GM12878 (cell line): ENCODE measurements around the gene LRRC23. TPM values are rescaled to one million over a fixed set of nuclear protein-coding genes. Genes with fewer than 3 reads are reported as not detected.

ENCODE experiments used
- ATAC-seq: fragments of 200-7000 bp; cut with Tn5 transposase; 3 replicates; pipeline ENCODE4 v1.9.1; 2020; ENCODE audit warnings: mild to moderate bottlenecking, moderate library complexity
- BruUV-seq: library from RNA; stranded (reverse); fragments of 400-500 nt; replicated peaks from 2 replicates; lab custom pipeline; 2021; lab: Mats Ljungman, UMichigan
- CTCF ChIA-PET: fragments of 300-600 bp; sonication (Branson Sonifier 250); formaldehyde crosslinking; extraction: SDS; loops from one replicate; lab custom pipeline; 2021; ENCODE audit warnings: inconsistent platforms; lab: Yijun Ruan, JAX
- POLR2A ChIA-PET: fragments of 350-600 bp; formaldehyde crosslinking; extraction: SDS; loops from one replicate; lab custom pipeline; 2021; ENCODE audit warnings: inconsistent platforms; lab: Charles Lee
- RAD21 ChIA-PET: fragments of 300-600 bp; sonication (Branson Sonifier 250); formaldehyde crosslinking; loops from one replicate; lab custom pipeline; 2023; ENCODE audit warnings: antibody characterized with exemption; ENCODE audit not compliant: unreplicated experiment; lab: Charles Lee
- SMC1A ChIA-PET: fragments of 300-600 bp; sonication (Branson Sonifier 250); formaldehyde crosslinking; loops from one replicate; lab custom pipeline; 2023; ENCODE audit not compliant: unreplicated experiment, uncharacterized antibody; lab: Charles Lee
- DNase-seq: peaks from one replicate; pipeline ENCODE4 v3.0.0-alpha.2; 2011; ENCODE audit warnings: low read depth, low spot score
- FAIRE-seq: peaks from 3 replicates; lab custom pipeline; 2011; peaks lifted over from hg19 to GRCh38; lab: Jason Lieb, UNC
- H2AFZ ChIP-seq: 2 replicates; pipeline ENCODE4 v1.6.0; 2011; ENCODE audit warnings: low read depth, low read length, control low read depth; ENCODE audit not compliant: control insufficient read depth
- H3K27ac ChIP-seq: 2 replicates; pipeline ENCODE4 v1.5.1; 2011; ENCODE audit warnings: control low read depth; ENCODE audit not compliant: control insufficient read depth, insufficient read depth
- H3K27me3 ChIP-seq, 2 experiments: replicated peaks in 1 of 2; 2 replicates each; pipeline versions ENCODE4 v1.6.0 to v1.6.1; 2011; ENCODE audit warnings: low read length in 1 of 2; ENCODE audit not compliant: control insufficient read depth in 2 of 2, insufficient read depth in 2 of 2
- H3K36me3 ChIP-seq, 2 experiments: 2 replicates each; pipeline ENCODE4 v1.5.1; 2011; ENCODE audit warnings: low read length in 1 of 2; ENCODE audit not compliant: control insufficient read depth in 2 of 2, insufficient read depth in 2 of 2
- H3K4me1 ChIP-seq: 2 replicates; pipeline ENCODE4 v1.6.1; 2011; ENCODE audit warnings: mild to moderate bottlenecking, low read length, moderate library complexity, mixed read lengths; ENCODE audit not compliant: control insufficient read depth, insufficient read depth
- H3K4me2 ChIP-seq: 2 replicates; pipeline ENCODE4 v1.6.0; 2011; ENCODE audit warnings: control low read depth; ENCODE audit not compliant: control insufficient read depth, insufficient read depth
- H3K4me3 ChIP-seq: fragments of 200-600 bp; sonication (generic); 2 replicates; pipeline ENCODE4 v1.5.1; 2016
- H3K79me2 ChIP-seq: 2 replicates; pipeline ENCODE4 v1.6.0; 2011; ENCODE audit warnings: low read length; ENCODE audit not compliant: control insufficient read depth, insufficient read depth
- H3K9ac ChIP-seq: 2 replicates; pipeline ENCODE4 v1.8.0; 2011; ENCODE audit warnings: low read length, control low read depth, mixed read lengths; ENCODE audit not compliant: control insufficient read depth, insufficient read depth
- H3K9me3 ChIP-seq: replicated peaks from 3 replicates; pipeline ENCODE4 v1.5.1; 2011; ENCODE audit warnings: mild to moderate bottlenecking, low read length; ENCODE audit not compliant: control insufficient read depth, insufficient read depth
- H4K20me1 ChIP-seq: 2 replicates; pipeline ENCODE4 v1.6.0; 2011; ENCODE audit not compliant: control insufficient read depth, insufficient read depth
- BACH1 ChIP-seq: fragments of 450-650 bp; IDR thresholded peaks from 2 replicates; pipeline ENCODE4 v1.6.1; 2017; ENCODE audit warnings: mild to moderate bottlenecking, borderline replicate concordance
- FOS ChIP-seq: IDR thresholded peaks from 3 replicates; pipeline ENCODE4 v1.6.1; 2011; ENCODE audit warnings: borderline replicate concordance; ENCODE audit not compliant: insufficient read length; ENCODE audit errors: extremely low read depth
- PBX3 ChIP-seq: IDR thresholded peaks from 2 replicates; pipeline ENCODE4 v1.6.1; 2011; ENCODE audit warnings: mild to moderate bottlenecking, low read depth, low read length, moderate library complexity; ENCODE audit not compliant: insufficient replicate concordance
- PML ChIP-seq: IDR thresholded peaks from 2 replicates; pipeline ENCODE4 v1.6.1; 2012; ENCODE audit warnings: low read length, inconsistent platforms
- POLR2A ChIP-seq: IDR thresholded peaks from 2 replicates; pipeline ENCODE4 v1.6.1; 2011; ENCODE audit warnings: low read depth, mild to moderate bottlenecking, low read length
- POU2F2 ChIP-seq: IDR thresholded peaks from 3 replicates; pipeline ENCODE4 v1.6.1; 2011; ENCODE audit warnings: low read depth, mild to moderate bottlenecking, low read length, borderline replicate concordance
- SMAD5 ChIP-seq: IDR thresholded peaks from 2 replicates; pipeline ENCODE4 v1.6.1; 2016; ENCODE audit warnings: antibody characterized with exemption, low read depth
- SMARCA5 ChIP-seq: fragments of 450-650 bp; IDR thresholded peaks from 2 replicates; pipeline ENCODE4 v1.6.1; 2017; ENCODE audit warnings: mild to moderate bottlenecking
- ZBTB33 ChIP-seq: fragments of 450-650 bp; IDR thresholded peaks from 2 replicates; pipeline ENCODE4 v1.6.1; 2017; ENCODE audit warnings: mild to moderate bottlenecking
- WGBS: methylation state at CpG from one replicate; pipeline ENCODE4 v1.1.6; 2016; ENCODE audit warnings: low lambda C conversion rate; ENCODE audit not compliant: insufficient replicate concordance, insufficient coverage; ENCODE audit errors: missing lambda C conversion rate; 5-methylcytosine and 5-hydroxymethylcytosine counted together
- in situ Hi-C: fragments of 300-500 bp; cut with MboI; formaldehyde crosslinking; loops from 9 replicates; pipeline ENCODE4 v1.14.3; 2018; ENCODE audit warnings: mixed read lengths
- intact Hi-C: fragments of 100-400 bp; cut with micrococcal nuclease; formaldehyde crosslinking; loops from one replicate; pipeline ENCODE4 v1.14.2; 2022; ENCODE audit not compliant: unreplicated experiment
- polyA plus RNA-seq, 11 experiments: library from polyadenylated mRNA; depleted of rRNA in 4 of 11; unstranded in 6 of 11; stranded (reverse) in 5 of 11; fragments of >200 nt; fragmentation: Nextera tagmentation in 4 of 11; fragmentation: Illumina TruSeq in 1 of 11; extraction: Ambion mirVana in 4 of 11; extraction: Trizol in 1 of 11; gene quantifications; 1 replicate in 1 of 11; 2 replicates in 10 of 11; pipeline versions ENCODE4 v1.2.1 to v1.2.3, GENCODE V29; 2011 to 2016; ENCODE audit warnings: inconsistent platforms in 2 of 11, missing spikeins in 2 of 11, low read depth in 1 of 11
- total RNA-seq, 4 experiments: library from RNA; depleted of rRNA in 3 of 4; stranded (reverse); fragments of >200 nt in 3 of 4; fragmentation: Illumina TruSeq in 1 of 4; extraction: Trizol in 1 of 4; gene quantifications; 2 replicates each; pipeline versions ENCODE4 v1.2.1 to v1.2.3, GENCODE V29; 2013 to 2021
- TF ChIP-seq, protein P1 (sequence below), 3 experiments: IDR thresholded peaks in 2 of 3; conservative IDR thresholded peaks in 1 of 3; 2 replicates each; pipeline ENCODE4 v1.5.1; 2011; ENCODE audit warnings: low read depth in 3 of 3, low read length in 3 of 3, mild to moderate bottlenecking in 3 of 3, control low read depth in 2 of 3, moderate library complexity in 2 of 3, inconsistent platforms in 1 of 3, mixed read lengths in 1 of 3; ENCODE audit not compliant: control insufficient read depth in 2 of 3, insufficient read depth in 1 of 3; ENCODE audit errors: extremely low read depth in 1 of 3
- TF ChIP-seq, protein P2 (sequence below): fragments of 450-650 bp; conservative IDR thresholded peaks from 2 replicates; pipeline ENCODE4 v1.6.1; 2017; ENCODE audit warnings: mild to moderate bottlenecking, moderate library complexity
- TF ChIP-seq, protein P3 (sequence below): IDR thresholded peaks from 2 replicates; pipeline ENCODE4 v1.6.1; 2011; ENCODE audit warnings: borderline replicate concordance, low read depth, mild to moderate bottlenecking, moderate library complexity, mixed read lengths, low read length; ENCODE audit not compliant: insufficient read depth; ENCODE audit errors: extremely low read length

LRRC23 gene
- total and polyA plus RNA-seq, 10 of the 15 experiments (the other 5 are each of a cell fraction or from before 2014, with no cell fraction given), result 1.4 to 6.9 (median 3.4) TPM

- peak overlapping the region; percentile 73 for H3K9ac ChIP-seq
- H3K27ac ChIP-seq, result peak overlapping the region; percentile 36
- ChIA-PET RAD21 (interaction anchor here (0.6 to 5.3 kb wide), 22 partner anchors 10 to 240 kb away, joined by 3 to 41 read pairs (median 4); partner anchors contain the start of genes C12orf57, CDCA3, LRRC23 and MLF2), SMC1A (interaction anchor here (0.7 to 4.5 kb wide), 12 partner anchors 9 to 119 kb away, joined by 3 to 41 read pairs (median 4); partner anchors contain the start of genes C12orf57, CDCA3, MLF2 and RNU7-1), POLR2A (interaction anchor here (0.6 to 5.0 kb wide), 23 partner anchors 9 to 183 kb away, joined by 3 to 52 read pairs (median 4); partner anchors contain the start of genes C12orf57, CDCA3, COPS7A and ENO2), CTCF (interaction anchor here (0.6 to 9.5 kb wide), 44 partner anchors 9 to 240 kb away, joined by 3 to 173 read pairs (median 5); partner anchors contain the start of genes C12orf57, C1R, C1RL and CDCA3)
- H4K20me1 ChIP-seq, result peaks cover 16% of the 10 kb centered on the region
- peak overlapping the region; percentile 82 for H3K4me3 ChIP-seq
- BruUV-seq, result TSS peak; percentile 64
- H2AFZ ChIP-seq, result no peak overlapping the region
- DNase-seq (peak; percentile 26), FAIRE-seq (peak; percentile 49), ATAC-seq (peak; percentile 71)
- peak overlapping the region; percentile 100 for H3K4me2 ChIP-seq
- peaks cover 30% of the 10 kb centered on the region for H3K4me1 ChIP-seq
- intact Hi-C loops, result loop anchor here (1.0 kb wide), 1 partner anchor 19 kb away; no protein-coding TSS in a partner anchor
- in situ Hi-C loops, result no loop called here
- 3% methylated on average over 36 of the region's 40 CpGs for WGBS
- no peaks in the 10 kb centered on the region for H3K9me3 ChIP-seq
- H3K79me2 ChIP-seq, result peaks cover 37% of the 10 kb centered on the region
- no peaks in the 10 kb centered on the region for H3K27me3 ChIP-seq
- H3K36me3 ChIP-seq, result peaks cover 20 to 31% of the 10 kb centered on the region in 2 experiments
- TF ChIP-seq SMARCA5 (no peak), BACH1 (peak; percentile 68), POLR2A (peak; percentile 81), FOS (no peak), SMAD5 (peak; percentile 3; the same call in 1 of the 2 replicates), PML (peak; percentile 63), ZBTB33 (no peak), POU2F2 (peak; percentile 52; the same call in 1 of the 3 replicates), PBX3 (no peak)
- TF ChIP-seq, protein P1, sequence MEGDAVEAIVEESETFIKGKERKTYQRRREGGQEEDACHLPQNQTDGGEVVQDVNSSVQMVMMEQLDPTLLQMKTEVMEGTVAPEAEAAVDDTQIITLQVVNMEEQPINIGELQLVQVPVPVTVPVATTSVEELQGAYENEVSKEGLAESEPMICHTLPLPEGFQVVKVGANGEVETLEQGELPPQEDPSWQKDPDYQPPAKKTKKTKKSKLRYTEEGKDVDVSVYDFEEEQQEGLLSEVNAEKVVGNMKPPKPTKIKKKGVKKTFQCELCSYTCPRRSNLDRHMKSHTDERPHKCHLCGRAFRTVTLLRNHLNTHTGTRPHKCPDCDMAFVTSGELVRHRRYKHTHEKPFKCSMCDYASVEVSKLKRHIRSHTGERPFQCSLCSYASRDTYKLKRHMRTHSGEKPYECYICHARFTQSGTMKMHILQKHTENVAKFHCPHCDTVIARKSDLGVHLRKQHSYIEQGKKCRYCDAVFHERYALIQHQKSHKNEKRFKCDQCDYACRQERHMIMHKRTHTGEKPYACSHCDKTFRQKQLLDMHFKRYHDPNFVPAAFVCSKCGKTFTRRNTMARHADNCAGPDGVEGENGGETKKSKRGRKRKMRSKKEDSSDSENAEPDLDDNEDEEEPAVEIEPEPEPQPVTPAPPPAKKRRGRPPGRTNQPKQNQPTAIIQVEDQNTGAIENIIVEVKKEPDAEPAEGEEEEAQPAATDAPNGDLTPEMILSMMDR (IDR thresholded peaks at IDR 0.05 in 2 of 3, conservative IDR thresholded peaks at IDR 0.05 in 1 of 3; ENCODE audit: control insufficient read depth in 2 of 3, extremely low read depth in 1 of 3, insufficient read depth in 1 of 3, low read depth in 3 of 3, low read length in 3 of 3), result peak; percentile 92 to 99 (median 95)
- TF ChIP-seq, protein P2, sequence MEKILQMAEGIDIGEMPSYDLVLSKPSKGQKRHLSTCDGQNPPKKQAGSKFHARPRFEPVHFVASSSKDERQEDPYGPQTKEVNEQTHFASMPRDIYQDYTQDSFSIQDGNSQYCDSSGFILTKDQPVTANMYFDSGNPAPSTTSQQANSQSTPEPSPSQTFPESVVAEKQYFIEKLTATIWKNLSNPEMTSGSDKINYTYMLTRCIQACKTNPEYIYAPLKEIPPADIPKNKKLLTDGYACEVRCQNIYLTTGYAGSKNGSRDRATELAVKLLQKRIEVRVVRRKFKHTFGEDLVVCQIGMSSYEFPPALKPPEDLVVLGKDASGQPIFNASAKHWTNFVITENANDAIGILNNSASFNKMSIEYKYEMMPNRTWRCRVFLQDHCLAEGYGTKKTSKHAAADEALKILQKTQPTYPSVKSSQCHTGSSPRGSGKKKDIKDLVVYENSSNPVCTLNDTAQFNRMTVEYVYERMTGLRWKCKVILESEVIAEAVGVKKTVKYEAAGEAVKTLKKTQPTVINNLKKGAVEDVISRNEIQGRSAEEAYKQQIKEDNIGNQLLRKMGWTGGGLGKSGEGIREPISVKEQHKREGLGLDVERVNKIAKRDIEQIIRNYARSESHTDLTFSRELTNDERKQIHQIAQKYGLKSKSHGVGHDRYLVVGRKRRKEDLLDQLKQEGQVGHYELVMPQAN, result peak; percentile 64; the same call in 1 of the 2 replicates
- TF ChIP-seq, protein P3, sequence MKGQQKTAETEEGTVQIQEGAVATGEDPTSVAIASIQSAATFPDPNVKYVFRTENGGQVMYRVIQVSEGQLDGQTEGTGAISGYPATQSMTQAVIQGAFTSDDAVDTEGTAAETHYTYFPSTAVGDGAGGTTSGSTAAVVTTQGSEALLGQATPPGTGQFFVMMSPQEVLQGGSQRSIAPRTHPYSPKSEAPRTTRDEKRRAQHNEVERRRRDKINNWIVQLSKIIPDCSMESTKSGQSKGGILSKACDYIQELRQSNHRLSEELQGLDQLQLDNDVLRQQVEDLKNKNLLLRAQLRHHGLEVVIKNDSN, result no peak
Observed at GRCh38 chr12:6872073-6873048, 32.3 kb upstream of the LRRC23 start.
